Stimulated activated CD4-positive, alpha-beta T cell treated with anti-CD3 and anti-CD28 coated beads, Interleukin-4, amount 100 ng/mL, for 1 hour (primary cell): Measurements from ENCODE around the gene RC3H2.

ENCODE experiments used
- DNase-seq: peaks from one replicate; pipeline ENCODE4 v3.0.0-alpha.2; 2020

RC3H2 gene

GRCh38 chr9:122800066-122801060, 104.8 kb downstream of the RC3H2 start, which contains the start of gene OR1K1:
Gene OR1K1, plus strand, starts transcription at chr9:122800123. Its CDS starts 0 bp downstream, at chr9:122800123.
- DNase-seq: no peak

GRCh38 chr9:122797316-122798063, 107.7 kb downstream of the RC3H2 start:
- no peak for DNase-seq
